Psoas muscle (tissue), 8 donors: ENCODE data around the gene ATP6AP1. TPM values are rescaled to one million over a fixed set of nuclear protein-coding genes. Genes with fewer than 3 reads are reported as not detected.
A peak's percentile ranks its signal among the peaks of the same experiment; 100 is the strongest.

Experiments
- ATAC-seq, 4 donors: fragments of 200-7000 bp; cut with Tn5 transposase; one replicate each; pipeline ENCODE4 v1.9.1; 2020; ENCODE audit warnings: moderate library complexity in 3 of 4, mild to moderate bottlenecking in 2 of 4
- DNase-seq, 2 donors: peaks; one replicate each; pipeline ENCODE4 v3.0.0-alpha.2; 2020
- H3K27ac ChIP-seq: fragments of 200-600 bp; one replicate; pipeline ENCODE4 v1.8.0; 2022
- H3K27me3 ChIP-seq, 3 donors: fragments of 200-600 bp in 1 of 3; one replicate each; pipeline versions ENCODE4 v1.6.1 to v1.8.0; 2013 to 2022; ENCODE audit warnings: low read length in 2 of 3, mild to moderate bottlenecking in 2 of 3, moderate library complexity in 1 of 3; ENCODE audit not compliant: insufficient read depth in 3 of 3
- H3K36me3 ChIP-seq, 2 donors: fragments of 200-600 bp in 1 of 2; one replicate each; pipeline versions ENCODE4 v1.6.1 to v1.8.0; 2013 to 2022; ENCODE audit warnings: low read depth in 1 of 2, mild to moderate bottlenecking in 1 of 2, moderate library complexity in 1 of 2; ENCODE audit not compliant: insufficient read depth in 1 of 2
- H3K4me1 ChIP-seq: fragments of 200-600 bp; one replicate; pipeline ENCODE4 v1.8.0; 2022
- H3K4me3 ChIP-seq: fragments of 200-600 bp; one replicate; pipeline ENCODE4 v1.8.0; 2022; ENCODE audit warnings: mild to moderate bottlenecking
- H3K9me3 ChIP-seq: fragments of 200-600 bp; one replicate; pipeline ENCODE4 v1.8.0; 2022
- WGBS, 3 donors: extraction: QIAGEN DNeasy Blood & Tissue Kit; methylation state at CpG; one replicate each; pipeline versions ENCODE4 v1.1.6 to v1.1.7; 2013; 5-methylcytosine and 5-hydroxymethylcytosine counted together
- intact Hi-C, 2 donors: fragments of 100-400 bp; cut with DNase I; formaldehyde crosslinking; loops; one replicate each; pipeline versions ENCODE4 v1.11.0 to v1.14.2; 2022
- polyA plus RNA-seq, 3 donors: library from polyadenylated mRNA; stranded (reverse); fragments of 200-250 nt; gene quantifications; one replicate each; pipeline ENCODE4 v1.2.3, GENCODE V29; 2013
- total RNA-seq, 4 donors: library from RNA; stranded (reverse); fragmentation: NEBNext Ultra II Directional in 2 of 4; extraction: Animal tissue kit (Norgen Biotek cat#: 25700) in 2 of 4; gene quantifications; one replicate each; pipeline versions ENCODE4 v1.2.1 to v1.2.4, GENCODE V29; 2021 to 2023
- TF ChIP-seq, protein P1 (sequence below): fragments of 200-600 bp; IDR thresholded peaks from one replicate; pipeline ENCODE4 v1.8.0; 2022; ENCODE audit warnings: antibody characterized with exemption
- donor health status: healthy with polysubstance abuse.
- donor health status: DM: no; HTN: no; CAD: no; lungs with moderate emphysema.
- donor health status: Bipolar disorder and iron deficiency.
- donor health status: healthy.
- donor health status: DM: yes; HTN: yes; CAD: no.
- donor health status: DM: no; HTN: no; CAD: no.
- donor health status: DM: no; HTN: no; CAD: no.
- donor health status: DM: yes; HTN: yes; CAD: no.

The ATP6AP1 gene
- total and polyA plus RNA-seq, 7 donors = 28.3 to 38.6 (median 34.3) TPM

- DNase-seq (peak; percentile 70 to 82), ATAC-seq (peak; percentile 46 to 70 (median 62))
- Histone ChIP-seq H3K27ac (peak overlapping the region; percentile 94), H3K9me3 (no peaks in the 10 kb centered on the region), H3K4me1 (no peaks in the 10 kb centered on the region), H3K4me3 (peak overlapping the region; percentile 84), H3K27me3 (no peaks in the 10 kb centered on the region), H3K36me3 (peaks cover 0 to 7% of the 10 kb centered on the region in 2 donors)
- WGBS, 3 donors = 0 to 37% (median 8%) methylated on average over 11 to 29 of the region's 29 CpGs
- TF ChIP-seq, protein P1, sequence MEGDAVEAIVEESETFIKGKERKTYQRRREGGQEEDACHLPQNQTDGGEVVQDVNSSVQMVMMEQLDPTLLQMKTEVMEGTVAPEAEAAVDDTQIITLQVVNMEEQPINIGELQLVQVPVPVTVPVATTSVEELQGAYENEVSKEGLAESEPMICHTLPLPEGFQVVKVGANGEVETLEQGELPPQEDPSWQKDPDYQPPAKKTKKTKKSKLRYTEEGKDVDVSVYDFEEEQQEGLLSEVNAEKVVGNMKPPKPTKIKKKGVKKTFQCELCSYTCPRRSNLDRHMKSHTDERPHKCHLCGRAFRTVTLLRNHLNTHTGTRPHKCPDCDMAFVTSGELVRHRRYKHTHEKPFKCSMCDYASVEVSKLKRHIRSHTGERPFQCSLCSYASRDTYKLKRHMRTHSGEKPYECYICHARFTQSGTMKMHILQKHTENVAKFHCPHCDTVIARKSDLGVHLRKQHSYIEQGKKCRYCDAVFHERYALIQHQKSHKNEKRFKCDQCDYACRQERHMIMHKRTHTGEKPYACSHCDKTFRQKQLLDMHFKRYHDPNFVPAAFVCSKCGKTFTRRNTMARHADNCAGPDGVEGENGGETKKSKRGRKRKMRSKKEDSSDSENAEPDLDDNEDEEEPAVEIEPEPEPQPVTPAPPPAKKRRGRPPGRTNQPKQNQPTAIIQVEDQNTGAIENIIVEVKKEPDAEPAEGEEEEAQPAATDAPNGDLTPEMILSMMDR = no peak
- intact Hi-C loops = no loop called here
Measured at GRCh38 chrX:154411981-154412340, 16.5 kb upstream of the ATP6AP1 start.

GRCh38 chrX:154412468-154412867 is 16.0 kb upstream of the ATP6AP1 start:
- Histone ChIP-seq H3K4me1 (no peaks in the 10 kb centered on the region), H3K9me3 (no peaks in the 10 kb centered on the region), H3K27me3 (no peaks in the 10 kb centered on the region), H3K27ac (peak overlapping the region; percentile 94), H3K36me3 (peaks cover 0 to 7% of the 10 kb centered on the region in 2 donors), H3K4me3 (peak overlapping the region; percentile 84)
- DNase-seq (peak in 1 of 2 donors; percentile 69), ATAC-seq (no peak)
- TF ChIP-seq, protein P1 = no peak
- WGBS, 3 donors = 30 to 56% (median 40%) methylated on average over 2 to 4 of the region's 4 CpGs
- intact Hi-C loops = no loop called here

DNA sequence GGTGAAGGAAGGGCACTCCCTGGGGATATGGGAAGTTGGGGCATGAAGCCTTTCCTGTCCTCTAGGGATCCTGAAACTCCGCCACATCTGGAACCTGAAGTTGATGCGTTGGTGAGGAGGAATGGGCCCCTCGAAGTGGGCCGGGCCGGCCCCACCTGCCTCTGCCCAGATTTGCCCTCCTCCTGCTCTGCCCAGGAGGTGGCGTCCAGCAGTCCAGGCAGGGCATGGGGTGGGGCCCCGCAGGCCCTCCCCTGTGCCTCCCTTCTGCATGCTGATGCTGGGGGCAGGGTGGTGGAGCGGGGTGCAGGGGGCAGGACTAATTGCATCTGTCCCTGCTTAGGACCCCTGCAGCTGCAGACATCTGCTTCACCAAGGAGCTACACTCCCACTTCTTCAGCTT is 15.3 kb upstream of the ATP6AP1 start:
- TF ChIP-seq, protein P1 = no peak
- Histone ChIP-seq H3K36me3 (peaks cover 0 to 9% of the 10 kb centered on the region in 2 donors), H3K9me3 (no peaks in the 10 kb centered on the region), H3K4me3 (no peak overlapping the region), H3K27ac (no peak overlapping the region), H3K27me3 (no peaks in the 10 kb centered on the region), H3K4me1 (no peaks in the 10 kb centered on the region)
- intact Hi-C loops = no loop called here
- 71 to 100% (median 75%) methylated on average over 2 to 8 of the region's 8 CpGs for WGBS, 3 donors
- ATAC-seq (no peak), DNase-seq (no peak)

DNA sequence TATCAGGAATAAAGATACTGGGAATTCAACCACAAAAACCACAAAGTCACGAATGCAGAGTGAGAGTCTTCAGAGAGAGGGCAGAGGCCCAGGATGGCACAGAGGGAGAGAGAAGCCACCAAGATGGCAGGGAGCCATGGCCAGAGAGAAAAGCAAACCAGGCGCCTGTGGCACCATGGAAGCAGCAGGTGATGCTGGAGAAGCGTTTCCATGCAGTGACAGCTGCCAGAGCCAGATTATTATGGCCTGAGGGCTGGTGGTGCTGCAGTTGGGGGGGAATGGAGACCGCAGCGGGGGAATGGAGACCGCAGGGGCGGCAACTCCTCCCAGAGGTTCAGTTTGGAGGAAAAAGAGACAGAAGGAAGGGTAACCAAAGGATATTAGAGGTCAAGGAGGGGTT is 11.3 kb upstream of the ATP6AP1 start:
- no peaks in the 10 kb centered on the region for H3K9me3 ChIP-seq
- TF ChIP-seq, protein P1 = no peak
- H3K4me1 ChIP-seq = peaks cover 3% of the 10 kb centered on the region
- H3K36me3 ChIP-seq = peaks cover 0 to 16% of the 10 kb centered on the region in 2 donors
- peaks cover 0 to 9% (median 0%) of the 10 kb centered on the region in 3 donors for H3K27me3 ChIP-seq
- 38 to 59% (median 49%) methylated on average over 7 of the region's 7 CpGs for WGBS, 3 donors
- intact Hi-C loops = loop anchor here in 1 of 2 donors (5.0 kb wide), 1 partner anchor 115 kb away; no protein-coding TSS in a partner anchor
- no peak overlapping the region for H3K4me3 ChIP-seq
- DNase-seq (no peak), ATAC-seq (peak in 1 of 4 donors; percentile 32)
- no peak overlapping the region for H3K27ac ChIP-seq

DNA sequence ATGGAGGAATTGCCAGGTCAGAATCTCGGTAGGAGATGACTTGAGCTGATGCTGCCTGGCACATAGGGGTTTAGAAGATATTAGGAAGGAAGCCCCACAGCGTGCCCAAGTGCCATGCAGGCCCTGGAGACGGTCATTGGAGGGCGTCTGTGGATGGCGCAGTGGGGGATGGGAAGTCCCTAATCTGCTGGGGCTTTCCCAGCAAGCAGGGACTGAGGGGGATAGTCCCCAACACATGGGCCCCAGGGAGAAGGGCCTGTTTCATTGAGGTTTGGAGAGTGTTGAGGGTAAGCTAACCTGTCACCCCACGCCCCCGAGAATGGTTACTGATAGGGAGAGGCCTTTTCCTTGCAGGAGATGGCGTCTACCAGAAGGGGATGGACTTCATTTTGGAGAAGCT is 9.3 kb upstream of the ATP6AP1 start:
- intact Hi-C loops = loop anchor here in 1 of 2 donors (5.0 kb wide), 1 partner anchor 113 kb away; no protein-coding TSS in a partner anchor
- peak overlapping the region; percentile 16 for H3K27ac ChIP-seq

More for the DNA sequence above, 9.3 kb upstream of the ATP6AP1 start:
- ATAC-seq (no peak), DNase-seq (no peak)
- peaks cover 0 to 9% (median 0%) of the 10 kb centered on the region in 3 donors for H3K27me3 ChIP-seq
- peaks cover 3% of the 10 kb centered on the region for H3K4me1 ChIP-seq
- no peaks in the 10 kb centered on the region for H3K9me3 ChIP-seq
- peaks cover 0 to 9% of the 10 kb centered on the region in 2 donors for H3K36me3 ChIP-seq
- TF ChIP-seq, protein P1 = no peak
- 83 to 97% (median 88%) methylated on average over 8 of the region's 8 CpGs for WGBS, 3 donors
- H3K4me3 ChIP-seq = no peak overlapping the region
